ENCODE data around the gene RAET1G. TPM values are rescaled to one million over a fixed set of nuclear protein-coding genes. Genes with fewer than 3 reads are reported as not detected.
"Not testable (repeated sequence)": the region's sequence is repeated elsewhere in the genome, so short reads cannot be mapped to it uniquely, and the experiment has no call there.

Gene RAET1G
- total RNA-seq, 1 donor from 2014 or later, result 0.20 TPM

DNA sequence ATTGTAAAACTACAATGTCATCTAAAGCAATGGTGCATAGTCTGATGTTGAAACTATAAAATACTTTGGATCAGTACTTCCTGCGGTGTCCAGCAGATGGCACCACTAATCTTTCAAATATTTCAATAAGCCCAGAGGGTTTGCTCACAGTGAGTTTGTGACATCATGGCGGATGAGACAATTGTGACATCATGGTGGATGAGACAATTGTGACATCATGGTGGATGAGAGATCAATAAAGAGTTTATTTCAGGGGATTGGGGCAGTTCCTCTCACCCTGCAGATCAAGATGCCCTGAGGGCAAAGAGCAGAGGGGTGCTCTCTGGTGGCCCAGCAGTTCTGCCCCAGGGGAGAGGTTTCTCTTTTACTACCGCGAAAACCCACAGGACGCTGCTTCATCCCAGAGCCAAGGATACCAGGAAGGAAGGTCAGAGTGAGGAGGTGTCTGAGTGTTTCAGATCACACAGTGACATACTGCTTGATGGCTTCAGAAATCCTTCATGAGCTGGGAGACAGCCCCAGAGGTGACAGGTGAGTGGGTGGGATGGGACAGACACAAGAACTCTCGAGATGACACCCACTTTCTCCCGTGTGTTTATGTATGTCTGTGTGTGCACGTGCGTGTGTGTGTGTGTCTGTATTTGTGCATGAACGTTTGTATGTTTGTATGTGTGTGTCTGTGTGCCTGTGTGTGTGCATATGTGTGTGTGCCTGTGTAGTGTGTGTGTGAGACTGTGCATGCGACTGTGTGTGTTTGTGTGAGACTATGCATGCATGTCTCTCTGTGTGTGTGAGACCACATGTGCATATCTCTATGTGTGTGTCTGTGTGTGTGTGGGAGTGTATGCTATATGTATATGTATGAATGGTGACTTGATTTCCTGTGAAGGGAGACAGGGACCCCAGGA, 11.6 kb upstream of the RAET1G start:
- peak; percentile 74 to 84 for DNase-seq (ENCODE audit: low read depth in 2 of 2)

DNA sequence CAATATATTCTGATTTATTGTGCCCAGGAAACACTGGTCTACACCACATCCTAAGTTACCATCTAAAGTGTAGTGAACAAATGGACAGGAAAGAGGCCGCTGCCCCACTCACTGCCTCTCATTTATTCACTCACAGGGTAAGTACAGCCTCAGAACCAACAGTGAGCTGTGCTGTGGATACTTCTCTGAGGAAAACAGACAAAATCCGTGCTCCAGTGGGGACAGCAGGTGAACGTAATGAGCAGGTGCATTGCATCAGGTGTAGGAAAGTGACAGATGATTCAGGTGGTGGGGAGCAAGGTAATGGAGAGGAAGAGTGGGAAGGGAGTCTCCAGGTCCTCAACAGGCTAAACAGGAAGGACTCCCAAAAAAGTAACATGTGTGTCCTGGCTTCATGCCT, 10.5 kb upstream of the RAET1G start:
- DNase-seq (ENCODE audit: low read depth in 2 of 2), result no peak

DNA sequence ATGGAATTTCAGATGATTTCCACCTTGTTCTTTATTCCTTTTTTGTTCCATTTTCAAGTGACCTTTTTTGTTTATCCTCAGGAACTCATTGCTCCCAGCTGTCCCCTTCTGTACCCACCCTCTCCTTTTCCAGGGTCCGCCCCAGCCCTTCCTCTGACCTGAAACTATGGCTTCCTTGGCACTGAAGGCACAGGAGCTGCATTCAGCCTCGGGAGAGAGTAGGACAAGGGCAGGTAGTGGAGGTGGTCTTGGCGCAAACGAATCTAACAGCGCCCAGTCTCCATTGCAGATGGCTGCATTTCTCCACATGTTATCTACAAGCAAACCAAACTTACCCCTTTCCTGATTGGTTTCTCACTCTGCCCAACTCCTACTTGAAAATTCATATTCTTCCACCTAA, 10.1 kb upstream of the RAET1G start:
- DNase-seq (ENCODE audit: low read depth in 2 of 2), result no peak

DNA sequence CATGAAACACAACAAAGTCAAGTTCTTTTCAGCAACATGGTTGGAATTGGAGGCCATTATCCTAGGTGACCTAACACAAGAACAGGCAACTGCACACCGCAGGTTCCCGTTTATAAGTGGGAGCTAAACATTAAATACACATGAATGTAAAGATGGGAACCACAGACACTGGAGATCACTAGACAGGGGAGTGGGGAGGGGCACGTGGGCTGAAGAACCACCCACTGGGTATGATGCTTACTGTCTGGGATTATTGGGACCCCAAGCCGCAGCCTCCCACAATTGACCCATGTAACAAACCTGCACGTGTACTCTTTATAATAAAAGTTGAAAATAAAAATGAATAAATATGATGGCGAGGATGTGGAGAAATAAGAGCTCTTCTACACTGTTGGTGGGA, 8.6 kb upstream of the RAET1G start:
- no peak for DNase-seq (ENCODE audit: low read depth in 2 of 2)

DNA sequence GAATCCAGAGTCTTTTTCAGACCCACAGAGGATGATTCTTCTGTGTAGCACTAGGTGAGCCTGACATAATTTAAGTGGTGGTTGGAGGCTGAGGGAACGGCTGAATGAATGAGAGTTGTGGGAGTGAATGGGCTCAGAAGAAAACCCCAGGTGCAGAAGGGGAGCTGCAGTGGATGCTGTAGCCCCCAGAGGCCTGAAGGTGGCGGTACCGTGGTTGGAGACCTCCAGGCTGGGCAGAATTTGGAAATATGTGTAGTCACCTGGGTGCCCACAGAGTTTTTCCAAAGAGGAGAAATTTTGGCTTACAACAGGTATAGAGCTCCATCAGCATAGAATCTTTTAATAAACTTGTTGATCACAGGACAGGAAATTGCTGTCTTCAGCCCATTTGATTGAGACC, 6.5 kb upstream of the RAET1G start:
- peak in 1 of 2 donors; percentile 18 for DNase-seq (ENCODE audit: low read depth in 2 of 2)

DNA sequence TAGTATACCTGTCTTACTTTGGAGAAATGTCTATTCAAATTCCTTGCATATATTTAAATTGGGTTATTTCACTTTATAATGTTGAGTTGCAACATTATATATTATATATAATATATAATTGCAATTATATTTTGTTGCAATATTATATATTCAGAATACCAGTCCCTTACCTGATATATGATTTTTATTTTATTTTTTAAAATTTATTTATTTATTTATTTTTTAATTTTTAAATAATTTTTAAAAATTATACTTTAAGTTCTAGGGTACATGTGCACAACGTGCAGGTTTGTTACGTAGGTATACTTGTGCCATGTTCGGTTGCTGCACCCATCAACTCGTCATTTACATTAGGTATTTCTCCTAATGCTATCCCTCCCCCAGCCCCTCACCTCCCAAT, 4.1 kb upstream of the RAET1G start:
- not testable (repeated sequence) for DNase-seq (ENCODE audit: low read depth in 2 of 2)

DNA sequence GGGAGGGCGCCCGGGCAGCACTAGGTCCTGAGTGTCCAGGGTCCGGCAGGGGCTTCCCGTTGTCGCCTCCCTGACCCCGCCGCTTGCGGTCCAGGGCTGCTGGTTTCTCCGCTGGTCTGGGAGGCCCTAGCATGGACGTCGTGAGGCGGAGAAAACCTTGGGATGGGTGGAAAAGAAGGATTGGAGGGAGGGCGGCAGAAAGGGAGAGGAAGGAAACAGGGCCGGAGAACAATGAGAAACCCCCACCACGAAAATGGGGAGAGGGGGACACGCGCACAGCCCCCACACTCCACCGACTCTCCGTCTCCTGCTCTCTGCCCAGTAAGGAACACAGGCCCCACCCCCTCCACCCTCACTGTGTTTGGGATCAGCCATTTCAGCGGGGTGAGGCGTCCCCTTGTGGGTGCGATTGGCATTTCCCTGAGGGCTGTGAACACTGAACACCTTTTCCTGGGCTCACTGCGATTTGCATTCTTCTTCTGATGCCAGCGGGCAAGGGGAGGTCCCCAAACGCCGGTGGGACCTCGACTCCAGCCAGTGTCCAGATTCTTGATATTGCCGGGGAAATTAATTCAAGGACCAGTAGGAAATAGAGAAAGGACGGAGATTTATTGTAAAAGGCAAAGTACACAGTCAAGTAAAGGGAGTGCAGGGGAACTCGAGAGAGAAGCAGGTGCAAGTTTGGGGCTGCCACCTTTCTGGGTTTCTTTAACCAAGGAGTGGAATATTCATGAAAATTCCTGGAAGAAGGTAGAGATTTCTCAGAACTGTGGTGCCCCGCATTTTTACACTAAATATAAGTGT, 3.3 kb upstream of the RAET1G start:
- peak; percentile 81 for DNase-seq (ENCODE audit: low read depth in 2 of 2)

DNA sequence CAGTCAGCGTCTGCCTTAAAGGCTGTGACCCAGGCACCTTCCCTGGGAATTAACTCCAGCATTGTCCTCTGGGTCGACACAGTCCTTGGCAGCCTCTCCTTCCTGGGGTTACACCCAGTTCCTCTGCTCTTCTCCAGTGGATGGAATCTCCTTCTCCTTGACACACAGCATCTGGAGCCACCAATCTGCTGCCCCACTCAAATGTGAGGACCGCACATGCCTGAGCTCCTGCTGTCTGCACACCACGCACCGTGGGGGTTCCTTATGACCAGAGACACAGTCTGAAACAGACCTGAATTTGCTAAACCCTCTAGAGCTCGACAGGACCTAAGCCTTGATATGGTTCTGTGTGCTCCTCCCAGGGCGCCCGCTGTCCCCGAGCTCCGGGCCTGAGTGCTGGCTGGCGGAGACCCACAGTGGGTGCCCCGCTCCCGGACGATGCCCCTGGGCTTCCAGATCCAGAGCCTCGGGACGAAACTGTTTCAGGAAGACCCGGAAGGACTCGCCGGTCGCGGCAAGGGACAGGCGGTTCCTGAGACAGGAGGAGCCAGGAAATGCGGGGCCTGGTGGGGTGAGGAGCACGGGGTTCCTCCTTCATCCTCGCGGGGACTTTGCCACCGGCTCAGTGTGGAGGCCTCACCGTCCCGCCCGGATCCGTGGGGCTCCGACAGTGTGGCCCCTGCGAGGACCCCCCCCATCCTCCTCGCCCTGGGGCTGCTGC, 2.5 kb upstream of the RAET1G start:
- peak in 1 of 2 donors; percentile 24 for DNase-seq (ENCODE audit: low read depth in 2 of 2)

DNA sequence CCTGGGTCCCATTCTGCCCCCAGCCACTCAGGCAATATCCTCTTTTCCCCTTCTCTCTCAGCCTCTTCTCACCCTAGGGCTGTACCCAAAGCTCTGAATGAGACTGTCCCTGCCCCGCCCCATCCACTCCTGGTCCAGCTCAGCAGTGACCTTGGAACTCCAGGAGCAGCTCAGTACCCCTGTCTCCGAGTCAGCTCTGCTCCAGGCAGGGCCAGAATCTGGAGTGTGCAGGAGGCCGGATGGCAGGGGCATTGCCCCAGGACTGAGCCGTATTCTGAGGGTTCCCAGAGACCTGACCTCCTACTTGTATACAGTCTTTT, 2.0 kb upstream of the RAET1G start:
- no peak for DNase-seq (ENCODE audit: low read depth in 2 of 2)

DNA sequence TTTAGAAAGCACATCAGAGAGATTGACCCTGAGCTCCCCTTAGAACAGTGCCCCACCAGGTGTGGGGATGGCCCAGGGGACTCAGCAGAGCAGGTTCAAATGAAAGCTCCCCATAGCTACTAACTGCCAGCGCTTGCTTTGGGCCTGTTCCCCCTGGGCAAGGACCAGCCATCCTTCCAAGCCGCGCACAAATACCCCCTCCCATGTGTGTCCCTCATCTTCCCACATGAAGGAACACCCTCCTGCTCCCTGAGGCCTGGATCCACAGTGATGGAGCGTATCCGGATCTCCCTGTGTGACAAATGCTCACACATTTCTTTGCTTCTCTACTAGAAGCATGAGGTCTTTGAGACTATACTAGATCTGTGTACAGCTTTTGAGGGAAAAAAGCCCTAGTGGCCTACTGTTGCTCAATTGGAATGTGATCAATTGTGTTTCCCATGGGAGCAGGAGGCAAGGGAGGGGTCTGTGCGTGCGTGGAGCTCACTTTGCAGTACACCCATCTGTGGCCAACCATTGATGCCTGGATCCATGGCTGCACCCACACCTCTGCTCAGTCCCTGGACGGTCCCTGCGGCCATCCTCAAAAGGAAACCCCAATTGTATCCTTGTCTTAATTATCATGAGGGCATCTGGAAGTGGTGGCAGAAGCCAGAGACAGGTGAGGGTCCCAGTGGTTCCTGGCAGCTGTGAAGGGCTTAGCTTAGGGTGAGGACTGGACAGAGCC, 1.4 kb upstream of the RAET1G start:
- DNase-seq (ENCODE audit: low read depth in 2 of 2), result no peak

DNA sequence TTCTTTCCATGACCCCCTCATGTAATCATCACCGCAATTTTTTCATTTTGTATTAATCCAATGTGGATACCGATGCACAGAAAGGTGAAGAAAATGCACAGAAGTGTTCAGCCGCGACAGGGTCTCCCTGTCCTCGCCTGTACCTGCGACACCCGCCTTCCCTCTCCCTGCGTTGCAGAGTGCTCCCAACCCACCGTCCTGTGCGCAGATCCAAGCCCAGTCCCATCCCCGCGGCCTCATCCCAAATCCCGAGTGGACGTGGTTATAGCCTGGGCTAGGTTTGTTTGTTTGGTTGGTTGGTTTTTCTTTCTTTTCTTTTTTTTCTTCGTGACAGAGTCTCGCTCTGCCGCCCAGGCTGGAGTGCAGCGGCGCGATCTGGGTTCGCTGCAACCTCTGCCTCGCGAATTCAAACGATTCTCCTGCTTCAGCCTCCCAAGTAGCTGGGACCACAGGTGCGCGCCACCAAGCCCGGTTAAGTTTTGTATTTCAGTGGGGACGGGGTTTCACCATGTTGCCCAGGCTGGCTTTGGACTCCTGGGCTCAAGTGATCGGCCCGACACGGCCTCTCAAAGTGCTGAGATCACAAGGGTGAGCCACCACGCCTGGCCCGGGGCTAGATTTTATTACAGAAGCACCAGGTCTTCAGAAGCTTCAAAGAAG, 536 bp upstream of the RAET1G start:
- no peak for DNase-seq (ENCODE audit: low read depth in 2 of 2)

DNA sequence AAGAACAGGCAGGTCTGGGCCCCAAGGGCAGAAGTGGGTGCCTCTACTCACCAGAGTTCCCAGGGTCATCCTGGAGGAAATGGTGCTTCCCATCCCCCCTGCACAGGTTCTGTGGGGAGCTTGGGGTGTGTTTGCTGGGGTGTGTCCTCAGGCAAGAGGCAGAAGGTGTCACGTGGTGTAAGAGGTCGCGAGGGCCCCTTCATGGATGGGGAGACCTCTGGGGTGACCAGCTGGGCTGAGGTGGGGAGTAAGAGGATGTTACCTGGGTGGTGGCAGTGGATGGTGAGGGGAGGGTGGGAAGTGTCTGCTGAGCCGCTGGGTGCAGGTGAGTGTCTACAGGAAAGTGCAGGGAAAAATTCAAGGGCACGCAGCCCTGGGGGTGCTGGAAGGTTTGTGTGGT, 830 bp downstream of the RAET1G start:
- DNase-seq (ENCODE audit: low read depth in 2 of 2), result not testable (repeated sequence)

DNA sequence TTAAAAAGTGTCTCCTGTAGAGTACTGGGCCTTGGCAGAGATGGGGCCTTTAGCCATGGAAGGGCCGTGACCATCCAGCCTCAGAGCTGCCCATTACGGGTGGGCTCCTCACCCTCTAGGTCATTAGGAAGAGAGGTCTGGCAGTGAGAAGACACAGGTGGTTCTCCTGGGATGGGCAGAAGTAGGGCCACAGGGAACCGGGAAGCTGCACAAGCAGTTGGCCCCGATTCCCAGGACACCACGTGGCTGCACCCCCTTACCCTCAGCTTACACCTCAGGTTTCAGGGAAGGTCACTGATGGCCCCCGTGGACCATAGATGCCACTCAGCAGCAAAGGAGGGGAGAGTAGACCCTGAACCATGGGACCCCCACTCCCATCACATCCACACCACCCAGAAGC, 1.6 kb downstream of the RAET1G start:
- no peak for DNase-seq (ENCODE audit: low read depth in 2 of 2)

DNA sequence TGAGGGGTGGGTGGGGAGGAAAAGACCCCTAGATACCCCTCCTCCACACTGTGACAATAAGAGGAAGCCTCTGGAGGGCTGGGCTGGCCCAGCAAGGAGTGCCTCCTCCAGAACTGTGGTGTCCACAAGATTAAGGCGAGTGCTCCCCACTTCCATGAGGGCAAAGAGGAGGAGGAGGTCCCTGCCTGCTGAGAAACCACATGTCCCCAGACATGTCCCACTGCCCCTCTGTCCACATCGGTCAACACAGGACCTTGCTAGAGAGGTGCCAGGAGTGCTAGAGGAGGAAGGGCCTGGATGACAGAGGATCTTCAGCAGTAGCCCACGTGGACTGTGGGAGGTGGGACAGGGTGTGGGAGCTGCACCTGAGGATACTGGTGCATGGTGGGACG, 3.1 kb downstream of the RAET1G start:
- no peak for DNase-seq (ENCODE audit: low read depth in 2 of 2)

DNA sequence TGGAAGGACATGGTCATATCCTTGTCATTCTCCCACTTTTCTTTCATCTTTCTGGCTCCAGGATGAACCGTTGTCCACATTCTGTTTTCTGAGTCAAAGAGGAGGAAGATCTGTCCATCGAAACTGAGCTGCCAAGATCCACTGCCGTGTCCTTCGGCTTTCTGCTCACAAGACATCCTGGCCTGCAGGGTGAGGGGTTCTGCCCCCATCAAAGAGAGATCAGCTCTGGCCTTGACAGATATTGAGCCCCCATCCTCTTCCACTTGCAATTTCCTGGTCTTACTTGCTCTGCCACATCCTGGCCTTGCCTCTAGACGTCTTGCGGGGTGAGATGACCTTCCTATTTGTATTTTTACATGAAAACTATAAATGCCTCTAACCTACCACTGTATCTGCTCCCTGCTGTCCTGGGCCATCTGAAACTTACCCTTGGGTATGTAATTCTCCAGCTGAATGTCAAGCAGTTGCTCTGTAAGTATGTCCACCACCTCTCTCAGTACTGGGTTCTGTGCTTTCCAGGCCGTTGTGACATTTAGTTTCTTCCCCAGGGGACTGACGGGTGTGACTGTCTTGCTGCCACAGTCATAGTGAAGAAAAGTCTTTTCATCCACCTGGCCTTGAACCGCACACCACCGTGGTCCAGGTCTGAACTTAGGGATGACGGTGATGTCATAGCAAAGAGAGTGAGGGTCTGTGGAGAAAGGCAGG, 3.6 kb downstream of the RAET1G start:
- not testable (repeated sequence) for DNase-seq (ENCODE audit: low read depth in 2 of 2)

DNA sequence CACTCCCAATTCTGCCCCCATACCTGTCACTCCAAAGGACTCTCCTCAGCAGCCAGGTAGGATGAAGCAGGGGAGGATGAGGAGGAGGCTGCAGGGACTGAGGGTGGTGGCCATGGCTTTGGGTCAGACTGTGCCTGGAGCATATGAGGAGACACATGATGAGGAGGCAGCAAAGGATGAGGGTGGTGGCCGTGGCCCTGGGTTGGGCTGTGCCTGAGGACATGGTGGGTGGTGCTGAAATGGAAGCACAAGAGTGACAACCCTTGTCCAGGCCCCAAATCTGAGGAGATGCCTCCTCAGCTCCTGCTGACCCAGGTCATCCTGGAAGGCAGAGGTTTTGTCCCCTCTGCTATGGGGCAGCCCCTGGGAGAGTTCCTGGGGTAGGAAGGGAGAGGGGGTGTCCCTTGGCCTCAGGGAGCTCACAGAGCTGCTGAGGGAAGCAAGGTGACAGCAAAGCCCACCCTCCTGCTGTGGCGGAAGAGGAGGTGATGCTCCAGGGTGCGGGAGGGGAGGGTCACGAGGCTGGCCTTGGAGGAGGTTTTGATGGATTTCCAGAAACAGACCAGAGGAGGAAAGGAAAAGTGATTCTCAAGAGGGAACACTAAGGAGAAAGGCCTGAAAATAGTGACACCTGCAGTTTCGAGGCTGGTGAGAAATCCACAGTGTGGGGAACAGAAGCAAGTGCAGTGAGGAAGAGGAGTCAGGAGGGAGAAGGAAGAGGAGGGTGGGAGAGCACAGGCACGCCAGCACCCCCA, 4.6 kb downstream of the RAET1G start:
- DNase-seq (ENCODE audit: low read depth in 2 of 2), result no peak

DNA sequence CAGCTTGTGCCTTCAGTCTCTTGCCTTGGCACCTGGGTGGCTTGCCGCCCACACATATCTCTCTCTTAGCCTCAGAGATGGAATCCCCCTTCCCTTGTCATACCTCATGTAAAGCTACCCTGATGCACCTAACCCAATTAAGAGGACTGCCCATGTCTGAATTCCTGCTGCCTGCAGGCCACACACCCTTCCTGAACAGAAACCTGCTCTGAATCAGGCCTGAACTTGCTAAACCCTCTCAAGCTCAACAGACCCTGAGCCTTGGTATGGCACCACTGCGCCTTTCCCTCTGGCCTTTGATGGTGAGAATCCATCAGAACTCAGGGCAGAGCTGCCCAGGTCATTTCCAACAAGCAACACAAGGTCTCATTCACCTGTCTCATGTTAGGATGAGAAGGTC, 5.2 kb downstream of the RAET1G start:
- no peak for DNase-seq (ENCODE audit: low read depth in 2 of 2)

DNA sequence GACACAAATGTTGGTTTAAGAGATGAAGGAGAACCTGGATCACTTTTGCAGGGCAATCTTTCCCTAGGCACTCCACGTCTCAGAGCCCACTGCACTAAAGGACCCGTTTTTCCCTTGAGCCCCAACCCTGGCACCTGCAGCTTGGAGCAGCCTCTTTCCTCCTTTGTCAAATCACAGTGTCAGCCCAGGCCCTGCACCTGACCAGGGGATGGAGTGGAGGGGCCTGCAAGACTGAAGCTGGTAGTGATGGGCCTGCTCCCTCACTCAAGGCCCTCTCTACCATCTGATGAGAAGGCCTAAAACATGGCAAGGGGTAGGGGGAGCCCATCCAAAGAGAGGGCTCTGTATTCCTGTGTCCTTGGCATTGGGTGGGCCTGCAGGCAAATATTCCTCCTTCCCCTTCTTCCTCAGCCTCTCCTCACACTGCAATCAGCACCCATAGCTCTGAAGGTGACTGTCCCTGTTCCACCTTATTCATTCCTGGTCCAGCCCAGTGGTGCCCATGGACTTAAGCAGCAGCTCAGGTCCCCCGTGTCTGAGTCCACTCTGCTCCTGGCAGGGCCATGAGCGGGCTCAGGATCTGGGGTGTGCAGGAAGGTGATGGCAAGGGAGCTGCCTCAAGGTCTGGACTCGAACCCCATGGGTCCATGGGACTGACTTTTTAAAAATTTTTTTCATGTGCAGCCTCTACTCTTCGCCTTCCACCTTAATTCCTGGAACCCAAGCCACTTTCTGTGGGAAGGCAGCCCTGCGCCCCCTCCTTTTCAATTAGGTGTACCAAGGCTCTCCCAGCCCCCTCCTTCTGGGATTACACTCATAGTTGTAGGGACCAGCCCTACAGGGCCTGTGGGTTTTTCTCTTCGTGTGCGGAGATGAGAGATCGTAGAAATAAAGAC, 6.7 kb downstream of the RAET1G start:
- no peak for DNase-seq (ENCODE audit: low read depth in 2 of 2)
